NCI-H2196 (cell line): ENCODE measurements around the gene OPA1.

Experiments
- DNase-seq: peaks from one replicate; lab custom pipeline; 2025; ENCODE audit not compliant: unreplicated experiment; lab: John Stamatoyannopoulos, UW

OPA1 gene

DNA sequence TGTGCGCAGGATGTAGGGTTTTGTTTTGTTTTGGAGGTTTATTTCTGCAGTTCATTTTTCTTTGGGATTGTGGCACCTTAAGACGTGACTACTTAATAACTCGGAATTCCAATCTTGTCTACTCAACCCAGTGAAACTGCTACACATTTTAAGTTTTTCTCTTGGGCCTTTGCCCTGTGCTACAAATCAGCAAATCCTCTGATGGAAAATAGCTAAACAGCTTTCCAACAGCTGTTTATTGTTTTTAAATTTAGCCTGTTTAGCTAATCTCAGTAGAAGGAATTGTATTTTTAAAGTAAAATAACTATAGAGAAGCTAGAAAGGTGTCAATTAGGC, 48.4 kb downstream of the OPA1 start:
- no peak for DNase-seq

DNA sequence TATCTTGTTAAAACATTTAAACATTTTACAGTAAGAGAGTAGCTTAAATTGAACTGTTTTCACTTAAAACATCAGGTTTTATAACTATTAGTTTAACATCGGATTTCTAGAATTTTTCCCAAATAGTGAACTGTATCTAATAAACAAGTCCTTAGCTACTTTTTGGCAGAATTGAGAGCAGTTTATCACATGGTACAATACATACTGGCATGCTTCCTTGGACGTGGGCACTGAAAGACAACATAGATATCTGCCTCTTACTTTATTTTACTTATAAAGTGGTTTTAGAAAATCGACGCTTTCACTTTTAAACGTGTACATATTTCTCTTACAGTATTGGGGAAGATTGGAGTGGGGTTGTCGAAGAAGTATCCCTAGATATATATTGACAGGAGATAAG, 52.8 kb downstream of the OPA1 start:
- DNase-seq = no peak

DNA sequence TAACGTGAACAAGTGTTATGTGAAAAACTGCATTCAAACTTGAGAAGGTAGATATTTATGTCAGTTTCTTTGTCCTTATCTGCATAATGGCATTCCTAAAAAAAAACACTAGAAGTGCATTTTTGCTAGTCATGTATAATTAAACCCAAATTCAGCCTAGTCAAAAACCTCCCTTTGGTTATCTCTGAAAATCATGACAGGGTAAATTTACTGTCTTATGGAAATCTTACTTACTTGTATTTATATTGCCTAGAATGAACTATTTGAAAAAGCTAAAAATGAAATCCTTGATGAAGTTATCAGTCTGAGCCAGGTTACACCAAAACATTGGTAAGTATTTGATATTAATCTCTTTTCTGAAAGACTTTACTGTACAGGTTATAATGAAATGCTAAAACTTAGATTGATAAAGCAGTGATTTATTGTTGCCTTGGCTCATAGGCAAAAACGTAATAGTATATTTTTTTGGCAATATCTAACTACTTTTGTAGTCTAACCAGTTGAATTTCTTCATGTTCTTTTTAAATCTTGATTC, 55.6 kb downstream of the OPA1 start:
- no peak for DNase-seq

DNA sequence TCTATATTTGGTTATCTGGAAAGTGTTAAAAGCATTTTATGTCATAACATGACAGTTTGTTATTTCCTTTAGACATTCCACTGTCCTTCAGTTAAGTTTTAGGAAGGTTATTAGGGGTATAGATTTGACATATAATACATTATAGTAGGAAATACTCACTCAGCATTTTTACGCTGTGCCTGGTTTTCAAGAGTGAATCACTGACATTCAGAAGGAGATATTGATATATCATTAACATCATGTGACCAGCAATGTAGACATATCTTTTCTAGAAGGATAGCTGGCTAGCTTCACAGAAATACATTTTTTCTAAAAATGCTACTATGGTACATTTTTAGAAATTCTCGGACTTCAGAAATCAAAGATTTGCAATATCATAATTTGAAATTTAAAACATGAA, 57.6 kb downstream of the OPA1 start:
- no peak for DNase-seq

DNA sequence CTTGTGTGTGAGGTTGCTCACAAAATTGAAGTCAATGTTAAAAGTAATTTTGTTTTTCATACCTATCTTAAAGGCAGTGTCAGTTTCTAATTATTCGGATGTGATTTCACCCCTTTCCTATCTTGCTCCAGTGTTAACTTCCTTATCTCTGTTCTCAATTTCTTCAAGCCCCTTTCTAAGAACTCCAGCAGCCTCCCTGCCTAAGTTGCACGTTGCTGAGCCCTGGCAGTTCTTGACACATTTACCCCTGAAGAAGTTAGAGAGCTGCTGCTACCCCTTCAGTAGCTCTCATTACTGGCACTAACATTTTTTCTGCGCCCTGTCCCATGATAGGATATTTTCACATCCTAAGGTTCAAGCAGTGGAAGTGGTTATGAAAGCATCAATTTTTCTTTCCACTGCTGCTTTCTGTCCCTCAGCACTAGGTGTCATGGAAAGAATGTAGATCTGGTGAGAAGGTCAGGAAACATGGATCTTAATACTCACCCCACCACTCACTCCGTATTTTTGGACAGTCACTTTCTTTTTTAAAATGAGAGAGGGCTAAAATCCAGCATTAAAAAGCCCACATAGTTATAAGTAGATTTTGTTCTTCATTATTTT, 62.9 kb downstream of the OPA1 start:
- no peak for DNase-seq

DNA sequence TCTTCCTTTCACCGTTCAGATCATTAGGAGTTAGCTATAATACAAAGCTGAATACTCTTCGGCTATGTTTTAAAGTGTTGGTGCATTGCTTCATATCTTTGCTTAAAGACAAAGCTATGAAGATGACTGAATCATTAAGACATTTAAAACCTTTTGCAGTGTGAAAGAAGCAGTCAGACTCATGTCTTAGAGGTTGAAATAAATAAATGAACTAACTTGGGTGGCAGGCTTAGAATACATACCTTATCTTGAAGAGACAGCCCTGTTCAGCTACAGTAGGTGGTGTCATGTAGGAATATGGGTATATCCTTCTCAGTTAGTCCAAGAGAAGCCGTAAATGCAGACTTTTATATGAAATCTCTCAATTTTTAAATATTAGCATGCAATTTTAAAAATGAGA, 63.4 kb downstream of the OPA1 start:
- DNase-seq = no peak

DNA sequence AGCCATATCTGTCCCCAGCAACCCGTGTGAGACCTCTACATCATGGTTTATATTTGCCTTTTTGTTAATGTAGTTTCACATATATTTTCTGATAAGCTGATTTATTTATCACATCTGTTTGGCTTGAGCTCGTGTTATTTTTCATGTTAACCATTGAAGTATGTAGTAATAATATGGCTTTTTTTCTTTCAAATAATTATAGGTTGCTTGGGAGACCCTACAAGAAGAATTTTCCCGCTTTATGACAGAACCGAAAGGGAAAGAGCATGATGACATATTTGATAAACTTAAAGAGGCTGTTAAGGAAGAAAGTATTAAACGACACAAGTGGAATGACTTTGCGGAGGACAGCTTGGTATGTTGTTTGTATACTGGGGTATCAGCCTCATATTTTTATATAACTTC, 63.9 kb downstream of the OPA1 start:
- no peak for DNase-seq

DNA sequence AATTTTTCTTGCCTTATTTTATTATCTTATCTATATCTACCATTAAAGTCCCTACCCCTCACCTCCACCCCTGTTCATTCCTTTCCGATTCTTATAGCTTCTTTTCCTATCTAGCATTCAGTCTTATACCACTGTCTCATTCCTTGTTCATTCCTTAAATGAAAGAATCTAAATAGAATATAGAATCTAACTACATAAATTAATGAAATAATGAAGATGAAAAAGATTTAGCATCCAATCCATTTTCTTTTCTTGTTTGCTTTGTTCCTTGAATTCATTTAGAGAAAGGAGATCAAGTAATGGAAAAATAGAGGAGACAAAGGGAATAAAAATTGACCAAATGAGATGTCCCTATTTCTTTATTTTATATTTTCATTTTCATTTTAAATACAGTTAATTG, 67.2 kb downstream of the OPA1 start:
- no peak for DNase-seq

DNA sequence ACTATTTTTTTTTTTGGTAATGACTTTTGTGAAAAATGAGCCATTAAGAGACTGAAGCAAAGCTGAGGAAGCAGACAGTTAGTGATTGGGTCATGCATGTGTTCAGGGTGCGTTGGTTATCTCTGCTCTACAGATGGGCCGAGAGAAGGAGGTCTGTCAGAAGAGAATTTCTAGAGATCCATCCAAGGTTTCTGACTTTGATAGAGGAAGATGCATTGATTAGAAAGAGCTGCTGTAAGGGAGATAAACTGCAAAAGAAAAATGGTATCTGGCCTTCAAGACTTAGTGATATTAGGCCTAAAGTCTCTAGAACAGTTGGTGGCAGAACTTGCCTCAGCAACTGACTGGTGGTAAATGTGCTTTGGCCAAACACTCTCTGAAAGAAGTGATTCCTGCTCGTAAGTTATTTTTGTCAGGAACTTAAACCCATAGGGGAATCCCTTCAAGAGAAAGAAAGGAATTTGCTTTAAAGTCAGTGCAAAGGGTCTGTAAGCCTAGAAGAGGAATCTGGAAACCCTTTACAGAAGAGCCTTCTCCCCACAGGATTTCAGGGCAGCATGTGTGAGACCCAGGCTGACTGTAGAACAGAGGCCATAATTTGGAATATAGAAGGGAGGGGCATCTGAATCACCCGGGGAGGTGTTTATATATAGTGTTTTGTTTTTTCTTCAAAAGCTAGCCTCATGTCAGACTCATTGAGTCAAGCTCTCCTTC, 67.8 kb downstream of the OPA1 start:
- DNase-seq = no peak

DNA sequence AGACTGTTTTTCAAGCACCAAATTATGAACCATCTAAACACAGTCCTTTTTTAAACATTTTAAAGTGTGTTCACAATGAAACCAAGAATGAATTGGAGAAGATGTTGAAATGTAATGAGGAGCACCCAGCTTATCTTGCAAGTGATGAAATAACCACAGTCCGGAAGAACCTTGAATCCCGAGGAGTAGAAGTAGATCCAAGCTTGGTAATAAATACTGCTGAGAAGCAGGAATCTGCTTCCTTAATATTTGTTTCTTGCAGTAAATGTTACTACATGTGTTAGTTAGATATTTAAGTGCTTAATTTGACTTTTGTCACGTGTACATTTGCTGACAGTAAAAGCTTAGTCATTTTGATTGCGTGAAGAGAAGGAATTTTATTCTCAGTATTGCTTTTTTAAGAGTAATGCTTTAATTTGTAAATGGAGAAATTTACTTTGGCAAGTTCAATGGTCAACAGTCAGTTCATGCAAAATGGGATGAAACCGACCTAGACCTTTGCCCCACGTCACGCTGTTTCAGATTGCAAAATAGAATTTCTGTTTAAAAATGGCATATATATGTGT, 69.8 kb downstream of the OPA1 start:
- no peak for DNase-seq

DNA sequence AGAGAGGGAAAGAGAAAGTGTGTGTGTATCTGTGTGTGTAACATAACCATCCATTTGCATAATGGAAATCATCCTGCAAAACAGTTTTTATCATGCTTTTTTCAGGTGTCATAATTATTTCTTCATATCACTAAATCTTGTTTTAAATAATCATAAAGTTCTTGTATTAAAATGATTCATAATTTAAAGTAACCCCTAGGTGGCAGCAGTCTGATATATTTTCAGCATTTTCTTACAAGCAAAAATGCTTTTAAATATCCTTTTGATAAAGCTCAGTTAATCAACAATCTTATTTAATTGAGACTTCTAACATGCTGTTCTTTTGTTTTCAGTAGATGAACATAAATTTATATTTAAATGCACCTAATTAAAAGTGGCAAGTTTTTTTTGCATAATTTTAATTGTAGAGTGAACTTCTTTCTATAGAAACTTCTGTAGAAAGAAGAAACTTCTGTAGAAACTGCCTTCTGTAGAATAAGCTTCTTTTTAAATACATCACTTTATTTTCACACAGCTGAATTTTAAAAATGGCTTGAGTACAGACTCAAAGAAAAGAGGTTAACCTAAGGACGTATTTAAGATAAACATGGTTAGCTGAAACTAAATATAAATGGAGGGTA, 72.5 kb downstream of the OPA1 start:
- peak; percentile 81 for DNase-seq

DNA sequence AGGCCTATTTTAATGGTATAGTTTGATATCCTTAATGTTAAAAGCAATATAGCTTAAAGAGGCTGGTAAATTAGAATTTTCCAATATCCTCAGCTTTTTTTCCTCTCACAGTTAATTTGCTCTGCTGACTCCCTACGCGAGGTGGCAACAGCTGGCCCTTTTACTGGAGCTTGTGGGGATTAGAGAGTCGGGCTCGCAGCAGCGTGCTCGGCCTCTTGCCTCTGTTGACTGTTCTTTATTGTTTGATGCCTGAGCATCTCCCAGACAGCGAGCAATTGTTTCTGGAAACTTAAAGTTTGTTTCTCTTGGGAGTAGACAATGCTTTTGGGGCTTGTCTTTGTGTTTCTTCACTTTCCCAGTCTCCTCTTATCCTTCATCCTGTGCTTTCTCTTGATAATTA, 80.8 kb downstream of the OPA1 start:
- no peak for DNase-seq

DNA sequence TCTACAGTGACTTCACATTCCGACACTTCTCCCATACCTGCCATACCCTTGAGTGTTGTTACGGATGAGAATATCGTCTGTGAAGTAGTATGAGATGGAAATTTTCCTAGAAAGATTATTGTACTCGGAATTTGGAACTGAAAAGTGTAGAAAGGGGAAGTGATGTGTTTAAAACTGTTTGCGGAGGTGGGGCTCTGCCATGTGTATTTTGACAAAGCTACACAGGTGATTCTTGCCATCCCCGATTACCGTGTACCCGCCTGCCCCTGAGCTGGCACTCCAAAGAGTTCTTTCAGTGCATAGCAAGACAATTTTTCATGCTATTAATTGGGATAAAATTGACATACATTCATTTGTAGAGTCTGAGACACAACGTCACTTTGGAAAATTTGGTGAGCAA, 81.7 kb downstream of the OPA1 start:
- no peak for DNase-seq

DNA sequence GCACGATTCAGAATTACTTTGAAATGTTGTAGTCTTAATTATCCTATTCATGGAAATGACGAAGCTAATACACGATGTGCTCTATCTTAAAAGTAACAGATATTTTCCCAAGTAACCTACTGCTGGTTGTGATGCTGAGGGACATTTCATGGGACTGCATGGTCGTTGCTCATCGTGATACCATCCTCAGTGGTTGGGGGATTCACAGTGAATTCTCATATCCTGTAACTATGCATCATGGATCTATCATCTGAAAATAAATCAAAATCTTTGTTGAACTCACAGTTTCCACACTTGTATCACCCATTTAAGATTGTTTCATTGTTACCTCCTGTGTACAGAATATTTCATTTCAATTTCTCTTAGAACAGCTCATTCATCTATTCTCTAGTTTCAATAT, 84.7 kb downstream of the OPA1 start:
- no peak for DNase-seq

DNA sequence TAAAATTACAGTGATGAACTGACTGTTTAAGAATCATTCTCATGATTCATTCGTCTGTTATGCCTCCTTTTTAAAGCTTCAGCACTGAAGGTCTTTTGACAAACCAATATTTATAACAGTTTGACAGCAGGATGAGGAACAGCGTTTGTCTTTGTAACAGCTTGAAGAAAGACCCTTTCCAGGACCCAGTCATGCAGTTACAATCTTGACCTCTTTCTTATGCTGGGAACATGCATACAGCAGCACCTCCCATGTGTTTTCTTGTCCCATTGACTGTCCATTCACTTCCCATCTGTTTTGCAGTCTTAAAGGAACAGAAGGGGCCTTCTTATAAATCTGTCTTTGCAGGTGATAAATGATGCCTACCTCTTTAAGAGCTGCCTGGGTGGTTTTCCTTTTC, 87.2 kb downstream of the OPA1 start:
- DNase-seq = no peak

DNA sequence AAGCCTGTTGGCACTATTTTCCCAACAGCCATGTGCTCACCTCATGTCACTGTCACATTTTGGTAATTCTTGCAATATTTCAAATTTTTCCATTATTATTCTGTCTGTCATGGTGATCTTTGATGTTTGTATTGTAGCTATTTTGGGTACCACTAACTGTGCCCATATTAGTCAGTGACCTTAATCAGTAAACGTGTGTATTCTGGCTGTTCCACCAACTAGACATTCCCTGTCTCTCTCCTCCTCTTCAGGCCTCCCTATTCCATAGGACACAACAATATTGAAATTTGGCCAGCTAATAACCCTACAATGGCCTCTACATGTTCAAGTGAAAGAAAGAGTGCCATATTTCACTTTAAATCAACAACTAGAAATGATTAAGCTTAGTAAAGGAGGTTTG, 88.6 kb downstream of the OPA1 start:
- DNase-seq = no peak

DNA sequence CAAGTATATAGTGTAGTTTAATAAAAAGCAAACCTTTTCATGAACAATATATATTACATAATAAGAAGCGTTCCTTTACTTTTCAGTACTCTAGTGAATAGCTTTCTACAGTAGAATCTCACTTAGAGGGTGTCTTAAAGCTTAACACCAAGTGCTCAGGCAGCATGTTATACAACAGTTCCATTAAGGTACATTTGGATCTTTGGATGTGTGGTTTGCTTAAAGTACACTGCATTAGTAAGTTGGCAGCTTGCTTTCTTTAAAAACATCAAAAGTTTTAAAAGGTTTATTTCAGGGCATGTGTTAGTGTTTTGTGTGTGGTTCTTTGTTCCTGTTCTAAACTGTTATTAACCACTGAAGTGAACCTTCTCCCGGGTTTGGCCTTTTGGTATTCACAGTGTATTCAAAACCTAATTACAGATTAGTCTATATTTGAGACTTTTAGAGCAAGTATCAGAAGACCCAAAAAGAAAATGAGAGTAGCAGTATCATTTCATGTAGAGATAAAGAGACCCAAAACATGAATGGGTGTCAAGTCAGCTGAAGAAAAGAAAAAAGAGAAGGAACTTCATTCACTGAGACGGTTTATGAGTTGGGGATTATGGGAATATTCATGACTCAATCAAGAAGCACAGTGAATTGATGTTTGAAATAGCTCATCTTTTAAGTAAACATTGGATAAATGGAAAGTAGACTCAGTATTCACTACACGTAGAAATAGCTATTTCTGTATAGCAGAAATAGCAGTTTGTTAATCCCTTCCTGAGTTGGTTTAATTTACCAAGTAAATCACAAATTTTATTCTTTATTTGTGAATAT, 93.9 kb downstream of the OPA1 start:
- DNase-seq = no peak

DNA sequence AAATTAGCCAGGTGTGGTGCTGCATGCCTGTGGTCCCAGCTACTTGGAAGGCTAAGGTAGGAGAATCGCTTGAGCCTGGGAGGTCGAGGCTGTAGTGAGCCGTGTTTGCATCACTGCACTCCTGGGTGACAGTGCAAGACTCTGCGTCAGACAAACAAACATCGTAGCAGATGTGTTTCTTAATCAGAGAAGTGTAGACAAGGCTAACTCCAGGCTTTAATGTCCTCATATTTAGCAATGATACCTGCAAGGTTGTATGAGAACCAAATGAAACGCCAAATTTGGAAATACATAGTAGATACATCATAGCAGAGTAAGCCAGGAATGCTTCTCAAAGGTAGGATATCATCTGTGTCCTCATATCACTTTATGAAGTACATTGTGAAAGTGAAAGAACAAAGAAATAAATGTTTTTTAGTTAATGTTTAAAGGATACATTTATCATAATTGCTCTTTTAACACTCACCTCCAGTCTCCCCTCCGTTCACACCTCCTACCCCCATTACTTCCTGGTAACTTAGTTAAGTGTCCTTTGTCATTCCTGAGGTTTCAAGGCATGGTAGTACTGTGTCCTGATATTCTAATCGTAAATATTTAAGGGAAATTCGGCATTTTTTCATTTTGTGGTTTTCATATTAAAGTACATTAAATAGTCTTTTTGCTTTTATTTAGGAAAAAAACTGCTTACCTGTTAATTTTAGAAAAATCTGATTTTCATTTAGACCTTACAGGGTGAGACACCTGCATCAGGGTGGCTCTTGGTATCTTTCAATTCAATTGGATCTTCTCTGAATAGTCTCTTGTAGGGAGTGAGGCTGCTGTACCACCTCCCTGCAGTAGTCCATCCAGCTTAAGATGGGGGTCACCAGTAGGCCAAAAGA, 96.1 kb downstream of the OPA1 start:
- DNase-seq = no peak

DNA sequence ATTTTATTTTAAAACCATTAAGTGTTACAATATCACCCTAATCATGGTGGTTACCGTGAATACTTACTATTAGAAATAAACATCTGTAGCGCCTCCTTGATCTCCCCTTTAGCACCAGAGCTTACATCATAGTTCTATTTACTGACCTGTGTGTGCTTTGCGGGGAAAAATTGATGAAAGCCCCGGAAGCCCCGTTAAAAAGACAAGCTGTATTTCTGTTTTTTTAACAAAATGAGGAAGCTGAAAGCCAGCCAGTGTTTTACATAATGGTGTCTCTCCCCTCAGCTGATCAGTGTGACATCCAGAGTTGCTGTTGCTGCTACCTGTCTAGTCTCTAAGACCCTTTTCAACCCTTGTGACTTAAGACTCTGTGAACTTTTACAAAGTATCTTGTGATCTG, 100.8 kb downstream of the OPA1 start:
- no peak for DNase-seq

DNA sequence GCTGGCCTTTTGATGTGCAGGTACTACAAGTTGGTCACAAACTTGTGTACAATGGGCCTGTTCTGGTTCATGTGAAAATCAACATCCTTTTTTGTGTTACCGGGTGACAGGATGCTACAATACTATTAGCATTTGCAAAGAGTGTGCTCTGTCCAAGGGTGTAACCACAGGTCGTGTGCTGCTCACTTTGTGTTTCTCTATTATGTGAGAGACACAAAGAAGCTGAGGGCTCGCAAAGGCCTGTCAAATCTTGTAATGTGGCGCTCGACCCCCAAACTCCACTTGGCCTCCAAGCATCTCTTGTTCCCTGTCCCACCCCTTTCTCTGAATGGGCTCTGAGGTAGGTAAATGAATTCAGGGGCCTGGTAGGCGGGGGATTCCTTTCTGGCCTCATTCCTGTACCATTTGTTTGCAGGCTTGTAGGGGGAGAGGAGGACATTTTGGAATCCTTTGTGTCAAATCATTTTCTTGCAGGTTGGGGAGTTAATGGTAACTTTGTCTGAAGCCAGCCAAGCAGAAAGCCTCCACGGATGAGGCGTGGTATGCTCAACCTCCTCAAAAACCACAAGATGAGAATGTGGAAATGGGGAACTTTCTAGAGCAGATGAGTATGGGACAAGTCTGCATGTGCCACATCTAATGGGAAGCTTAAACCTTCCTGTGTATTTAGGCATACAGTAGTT, 109.1 kb downstream of the OPA1 start:
- DNase-seq = no peak
